ENCODE measurements around the gene PASK.

PASK gene

GRCh38 chr2:241081643-241082340 is 67.5 kb downstream of the PASK start:
- no peak for DNase-seq

- no peak for DNase-seq
Observed at GRCh38 chr2:241081190-241081642, 68.1 kb downstream of the PASK start.

GRCh38 chr2:241080405-241081189 is 68.7 kb downstream of the PASK start:
- no peak for DNase-seq

GRCh38 chr2:241074901-241075540 is 74.3 kb downstream of the PASK start:
- no peak for DNase-seq

- no peak for DNase-seq
Observed at GRCh38 chr2:241074065-241074818, 75.0 kb downstream of the PASK start.

GRCh38 chr2:241073166-241074064 is 75.9 kb downstream of the PASK start:
- no peak for DNase-seq

- no peak for DNase-seq
Observed at GRCh38 chr2:241072553-241073165, 76.6 kb downstream of the PASK start.

GRCh38 chr2:241072151-241072550 is 77.1 kb downstream of the PASK start:
- no peak for DNase-seq

- no peak for DNase-seq
Observed at GRCh38 chr2:241071677-241072111, 77.6 kb downstream of the PASK start.

- DNase-seq: no peak
Observed at GRCh38 chr2:241070811-241071676, 78.2 kb downstream of the PASK start.

- DNase-seq: no peak
Observed at GRCh38 chr2:241070361-241070760, 78.9 kb downstream of the PASK start.

- no peak for DNase-seq
Observed at GRCh38 chr2:241069821-241070281, 79.4 kb downstream of the PASK start.

- no peak for DNase-seq
Observed at GRCh38 chr2:241068942-241069810, 80.1 kb downstream of the PASK start.

- DNase-seq: no peak
Observed at GRCh38 chr2:241068136-241068941, 80.9 kb downstream of the PASK start.

GRCh38 chr2:241067501-241068135 is 81.7 kb downstream of the PASK start:
- no peak for DNase-seq

GRCh38 chr2:241066893-241067341 is 82.4 kb downstream of the PASK start:
- DNase-seq: no peak

Measured in right kidney (tissue), 1 donor.